H9 (cell line): ENCODE measurements around the gene KCNK5. TPM values are rescaled to one million over a fixed set of nuclear protein-coding genes. Genes with fewer than 3 reads are reported as not detected.

Experiments used
- DNase-seq: peaks from one replicate; pipeline ENCODE4 v3.0.0-alpha.2; 2017
- H2AFZ ChIP-seq: one replicate; pipeline ENCODE4 v1.6.1; 2013; ENCODE audit warnings: mild to moderate bottlenecking, low read length, control low read depth, moderate library complexity
- H2AK5ac ChIP-seq: 2 replicates; pipeline ENCODE4 v1.6.1; 2013; ENCODE audit warnings: low read length, control low read depth, mixed read lengths; ENCODE audit not compliant: insufficient read length
- H2BK120ac ChIP-seq: one replicate; pipeline ENCODE4 v1.6.1; 2013; ENCODE audit warnings: low read depth, mild to moderate bottlenecking, low read length, control low read depth, inconsistent platforms; ENCODE audit not compliant: poor library complexity, severe bottlenecking
- H2BK12ac ChIP-seq: 2 replicates; pipeline ENCODE4 v1.6.1; 2013; ENCODE audit warnings: low read length, control low read depth, mixed read lengths, low read depth; ENCODE audit not compliant: insufficient read length
- H2BK15ac ChIP-seq: 2 replicates; pipeline ENCODE4 v1.6.1; 2013; ENCODE audit warnings: low read depth, low read length, control low read depth
- H2BK20ac ChIP-seq: one replicate; pipeline ENCODE4 v1.6.1; 2013; ENCODE audit warnings: low read depth, mild to moderate bottlenecking, low read length, control low read depth, inconsistent platforms; ENCODE audit not compliant: poor library complexity, severe bottlenecking
- H2BK5ac ChIP-seq: 2 replicates; pipeline ENCODE4 v1.6.1; 2013; ENCODE audit warnings: low read length, control low read depth, mixed read lengths; ENCODE audit not compliant: insufficient read length
- H3K14ac ChIP-seq: 2 replicates; pipeline ENCODE4 v1.6.1; 2013; ENCODE audit warnings: low read length, control low read depth; ENCODE audit not compliant: insufficient read depth
- H3K18ac ChIP-seq: 2 replicates; pipeline ENCODE4 v1.6.1; 2013; ENCODE audit warnings: low read depth, mild to moderate bottlenecking, mixed read lengths, low read length, control low read depth; ENCODE audit not compliant: insufficient read length
- H3K23ac ChIP-seq: 2 replicates; pipeline ENCODE4 v1.6.1; 2013; ENCODE audit warnings: low read length, control low read depth, mixed read lengths, low read depth; ENCODE audit not compliant: insufficient read length
- H3K23me2 ChIP-seq: 2 replicates; pipeline ENCODE4 v1.6.1; 2013; ENCODE audit warnings: low read depth, mild to moderate bottlenecking, mixed read lengths, low read length, control low read depth; ENCODE audit not compliant: insufficient read length, poor library complexity, severe bottlenecking
- H3K27ac ChIP-seq: 2 replicates; pipeline ENCODE4 v1.5.1; 2013; ENCODE audit warnings: low read length, control low read depth, mixed read lengths, low read depth; ENCODE audit not compliant: insufficient read length
- H3K27me3 ChIP-seq: 2 replicates; pipeline ENCODE4 v1.6.1; 2013; ENCODE audit warnings: low read length, control low read depth, inconsistent platforms; ENCODE audit not compliant: insufficient read depth
- H3K4ac ChIP-seq: 2 replicates; pipeline ENCODE4 v1.6.1; 2013; ENCODE audit warnings: low read depth, mild to moderate bottlenecking, control low read depth, inconsistent platforms, low read length, moderate library complexity
- H3K4me1 ChIP-seq: 2 replicates; pipeline ENCODE4 v1.6.1; 2013; ENCODE audit warnings: low read length, control low read depth, inconsistent platforms; ENCODE audit not compliant: insufficient read depth
- H3K4me2 ChIP-seq: 2 replicates; pipeline ENCODE4 v1.6.1; 2013; ENCODE audit warnings: low read length, control low read depth, mixed read lengths; ENCODE audit not compliant: insufficient read length, insufficient read depth
- H3K56ac ChIP-seq: 2 replicates; pipeline ENCODE4 v1.6.1; 2013; ENCODE audit warnings: low read depth, mild to moderate bottlenecking, mixed read lengths, low read length, control low read depth; ENCODE audit not compliant: insufficient read length
- H3K79me1 ChIP-seq: 2 replicates; pipeline ENCODE4 v1.6.1; 2013; ENCODE audit warnings: low read depth, mild to moderate bottlenecking, moderate library complexity, low read length, control low read depth, inconsistent platforms; ENCODE audit not compliant: insufficient read depth, poor library complexity, severe bottlenecking
- H3K79me2 ChIP-seq: 2 replicates; pipeline ENCODE4 v1.6.1; 2013; ENCODE audit warnings: low read length, control low read depth, inconsistent platforms; ENCODE audit not compliant: insufficient read depth
- H3K9ac ChIP-seq: 2 replicates; pipeline ENCODE4 v1.6.1; 2013; ENCODE audit warnings: low read length, control low read depth, mixed read lengths; ENCODE audit not compliant: insufficient read length; ENCODE audit errors: extremely low read depth
- H3K9me3 ChIP-seq: one replicate; pipeline ENCODE4 v1.6.1; 2013; ENCODE audit warnings: low read depth, low read length, inconsistent platforms; ENCODE audit not compliant: control insufficient read depth
- H3T11ph ChIP-seq: one replicate; pipeline ENCODE4 v1.6.1; 2013; ENCODE audit warnings: mild to moderate bottlenecking, low read length, control low read depth, inconsistent platforms
- H4K20me1 ChIP-seq: one replicate; pipeline ENCODE4 v1.6.1; 2013; ENCODE audit not compliant: control insufficient read depth, insufficient read length, insufficient read depth
- H4K5ac ChIP-seq: 2 replicates; pipeline ENCODE4 v1.6.1; 2013; ENCODE audit warnings: low read depth, mild to moderate bottlenecking, mixed read lengths, low read length, control low read depth; ENCODE audit not compliant: insufficient read length
- H4K8ac ChIP-seq: replicated peaks from 2 replicates; pipeline ENCODE4 v1.6.1; 2013; ENCODE audit warnings: low read length, control low read depth, mixed read lengths, low read depth; ENCODE audit not compliant: insufficient read length
- H4K91ac ChIP-seq: 2 replicates; pipeline ENCODE4 v1.6.1; 2013; ENCODE audit warnings: low read depth, mild to moderate bottlenecking, moderate library complexity, mixed read lengths, low read length, control low read depth; ENCODE audit not compliant: insufficient read length
- H3K27ac Mint-ChIP-seq, 3 experiments: 2 replicates in 2 of 3; 3 replicates in 1 of 3; pipeline ENCODE4 v1.8.0; 2020 to 2021; ENCODE audit warnings: mixed read lengths in 3 of 3, mild to moderate bottlenecking in 1 of 3, moderate library complexity in 1 of 3
- H3K27me3 Mint-ChIP-seq: 2 replicates; pipeline ENCODE4 v1.8.0; 2021; ENCODE audit warnings: low read depth, mild to moderate bottlenecking, moderate library complexity, mixed read lengths
- H3K36me3 Mint-ChIP-seq, 3 experiments: 2 replicates in 2 of 3; 3 replicates in 1 of 3; pipeline ENCODE4 v1.8.0; 2020 to 2021; ENCODE audit warnings: low read depth in 3 of 3, mixed read lengths in 3 of 3; ENCODE audit not compliant: insufficient read depth in 1 of 3
- H3K4me1 Mint-ChIP-seq, 2 experiments: 2 replicates each; pipeline ENCODE4 v1.8.0; 2020; ENCODE audit warnings: mixed read lengths in 2 of 2
- H3K4me3 Mint-ChIP-seq, 2 experiments: 2 replicates in 1 of 2; 3 replicates in 1 of 2; pipeline ENCODE4 v1.8.0; 2020 to 2021; ENCODE audit warnings: mild to moderate bottlenecking in 2 of 2, mixed read lengths in 2 of 2, moderate library complexity in 1 of 2
- H3K9me3 Mint-ChIP-seq, 2 experiments: 2 replicates in 1 of 2; 3 replicates in 1 of 2; pipeline ENCODE4 v1.8.0; 2020; ENCODE audit warnings: mild to moderate bottlenecking in 2 of 2, mixed read lengths in 2 of 2, moderate library complexity in 1 of 2
- WGBS: extraction: QIAGEN DNeasy Blood & Tissue Kit; methylation state at CpG from one replicate; pipeline ENCODE4 v1.1.7; 2013; ENCODE audit warnings: missing lambda C conversion rate, low lambda C conversion rate, mixed read lengths; ENCODE audit not compliant: insufficient read length; ENCODE audit errors: extremely low coverage; 5-methylcytosine and 5-hydroxymethylcytosine counted together
- total RNA-seq: library from RNA; stranded (reverse); gene quantifications from 2 replicates; pipeline ENCODE4 v1.2.1, GENCODE V29; 2021
- TF ChIP-seq, protein P1 (sequence below): fragments of 200-600 bp; sonication (generic); conservative IDR thresholded peaks from 3 replicates; pipeline ENCODE4 v1.8.0; 2021; ENCODE audit warnings: antibody characterized with exemption, mild to moderate bottlenecking

Gene KCNK5
- total RNA-seq, 1 experiment from 2014 or later = 30.0 TPM

DNA sequence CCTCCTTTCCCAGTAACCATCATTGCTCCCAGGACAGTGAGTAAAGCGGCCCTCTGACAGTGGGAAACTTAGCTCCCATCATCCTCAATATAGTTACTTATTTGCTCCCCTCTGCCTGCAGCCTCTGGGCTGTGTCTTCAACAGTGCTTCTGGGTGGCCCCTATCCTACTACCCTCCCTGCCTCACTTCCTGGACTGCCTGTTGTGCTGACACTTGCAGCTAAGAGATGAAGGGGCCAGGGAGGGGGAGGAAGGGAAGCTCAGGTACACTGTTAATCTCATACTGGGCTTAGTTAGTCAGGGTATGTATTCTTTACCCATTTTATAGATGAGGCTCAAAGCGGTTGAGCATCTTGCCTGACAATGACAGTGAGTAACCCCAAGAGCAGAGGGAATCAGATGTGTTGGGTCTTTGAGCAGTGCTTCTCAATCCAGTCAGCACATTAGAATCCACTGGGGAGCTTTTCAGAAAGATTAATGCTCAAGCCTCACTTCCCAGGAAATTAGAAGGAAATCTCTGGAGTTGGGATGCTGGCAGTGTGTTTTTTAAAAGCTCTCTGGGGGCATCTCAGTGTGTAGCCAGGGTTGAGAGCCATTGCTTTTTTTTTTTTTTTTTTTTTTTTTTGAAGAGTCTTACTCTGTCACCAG lies 27.1 kb upstream of the KCNK5 start:
- peak; percentile 53 for DNase-seq
- no peaks in the 10 kb centered on the region for H4K20me1 ChIP-seq
- H3K4me3 Mint-ChIP-seq = no peak overlapping the region
- H4K8ac ChIP-seq = no peak overlapping the region
- H3K4me2 ChIP-seq = peak overlapping the region; percentile 22
- no peak overlapping the region for H3K27ac ChIP-seq
- H3K23ac ChIP-seq = no peak overlapping the region
- H3K79me1 ChIP-seq = no peaks in the 10 kb centered on the region
- no peaks in the 10 kb centered on the region for H3K23me2 ChIP-seq
- no peak overlapping the region for H2BK12ac ChIP-seq
- H3K9me3 ChIP-seq = peaks cover 9% of the 10 kb centered on the region
- no peak overlapping the region for H2AK5ac ChIP-seq
- WGBS = no CpG with 5 or more reads among the region's 2 CpGs
- peaks cover 6% of the 10 kb centered on the region; the same call in 1 of the 2 replicates for H3K4me1 ChIP-seq
- no peak overlapping the region for H2BK15ac ChIP-seq
- H3K9me3 Mint-ChIP-seq = peaks cover 10 to 11% of the 10 kb centered on the region in 2 experiments
- H3K4ac ChIP-seq = no peak overlapping the region
- H3K9ac ChIP-seq = no peak overlapping the region
- H2AFZ ChIP-seq = no peak overlapping the region
- no peak overlapping the region for H3K14ac ChIP-seq
- H3K56ac ChIP-seq = no peak overlapping the region
- peaks cover 30 to 34% of the 10 kb centered on the region in 2 experiments for H3K4me1 Mint-ChIP-seq
- H3K27me3 Mint-ChIP-seq = peaks cover 2% of the 10 kb centered on the region; the same call in 1 of the 2 replicates
- no peak overlapping the region for H2BK120ac ChIP-seq
- no peak overlapping the region for H2BK20ac ChIP-seq
- H3K79me2 ChIP-seq = no peaks in the 10 kb centered on the region
- H4K5ac ChIP-seq = no peak overlapping the region
- peaks cover 0 to 12% (median 0%) of the 10 kb centered on the region in 3 experiments; a peak in 2 of 7 replicates for H3K36me3 Mint-ChIP-seq
- no peak overlapping the region for H3T11ph ChIP-seq
- no peaks in the 10 kb centered on the region for H3K27me3 ChIP-seq
- H3K27ac Mint-ChIP-seq = peak overlapping the region in 1 of 3 experiments; percentile 55; a peak in 3 of 7 replicates
- no peak overlapping the region for H4K91ac ChIP-seq
- TF ChIP-seq, protein P1, sequence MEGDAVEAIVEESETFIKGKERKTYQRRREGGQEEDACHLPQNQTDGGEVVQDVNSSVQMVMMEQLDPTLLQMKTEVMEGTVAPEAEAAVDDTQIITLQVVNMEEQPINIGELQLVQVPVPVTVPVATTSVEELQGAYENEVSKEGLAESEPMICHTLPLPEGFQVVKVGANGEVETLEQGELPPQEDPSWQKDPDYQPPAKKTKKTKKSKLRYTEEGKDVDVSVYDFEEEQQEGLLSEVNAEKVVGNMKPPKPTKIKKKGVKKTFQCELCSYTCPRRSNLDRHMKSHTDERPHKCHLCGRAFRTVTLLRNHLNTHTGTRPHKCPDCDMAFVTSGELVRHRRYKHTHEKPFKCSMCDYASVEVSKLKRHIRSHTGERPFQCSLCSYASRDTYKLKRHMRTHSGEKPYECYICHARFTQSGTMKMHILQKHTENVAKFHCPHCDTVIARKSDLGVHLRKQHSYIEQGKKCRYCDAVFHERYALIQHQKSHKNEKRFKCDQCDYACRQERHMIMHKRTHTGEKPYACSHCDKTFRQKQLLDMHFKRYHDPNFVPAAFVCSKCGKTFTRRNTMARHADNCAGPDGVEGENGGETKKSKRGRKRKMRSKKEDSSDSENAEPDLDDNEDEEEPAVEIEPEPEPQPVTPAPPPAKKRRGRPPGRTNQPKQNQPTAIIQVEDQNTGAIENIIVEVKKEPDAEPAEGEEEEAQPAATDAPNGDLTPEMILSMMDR = no peak
- no peak overlapping the region for H2BK5ac ChIP-seq
- H3K18ac ChIP-seq = no peak overlapping the region
